Measurements from ENCODE around the gene SHQ1.

Gene SHQ1

GRCh38 chr3:72803573-72803972, 44.7 kb downstream of the SHQ1 start:
- Histone ChIP-seq H3F3A (ENCODE audit: insufficient read depth, low read length) (no peaks in the 10 kb centered on the region), H3K27me3 (ENCODE audit: insufficient read depth, low read length) (no peaks in the 10 kb centered on the region), H2AFZ (ENCODE audit: low read length) (no peak overlapping the region), H3K36me3 (ENCODE audit: insufficient read depth, low read length) (no peaks in the 10 kb centered on the region; the same call in 1 of the 2 replicates), H3K27ac (ENCODE audit: low read depth, low read length, poor library complexity, severe bottlenecking) (no peak overlapping the region), H3K4me3 (ENCODE audit: low read depth, low read length, poor library complexity, severe bottlenecking) (no peak overlapping the region), H3K9me2 (ENCODE audit: low read depth, low read length) (no peaks in the 10 kb centered on the region), H3K9ac (ENCODE audit: low read length) (no peak overlapping the region), H3K79me2 (ENCODE audit: insufficient read depth, low read length) (no peaks in the 10 kb centered on the region), H3K4me2 (ENCODE audit: low read length) (no peak overlapping the region), H4K20me1 (ENCODE audit: insufficient read depth, low read length) (no peaks in the 10 kb centered on the region), H3K9me3 (ENCODE audit: low read length) (no peaks in the 10 kb centered on the region), H3K4me1 (ENCODE audit: insufficient read depth, low read length, severe bottlenecking) (no peaks in the 10 kb centered on the region)
- TF ChIP-seq, protein P1, sequence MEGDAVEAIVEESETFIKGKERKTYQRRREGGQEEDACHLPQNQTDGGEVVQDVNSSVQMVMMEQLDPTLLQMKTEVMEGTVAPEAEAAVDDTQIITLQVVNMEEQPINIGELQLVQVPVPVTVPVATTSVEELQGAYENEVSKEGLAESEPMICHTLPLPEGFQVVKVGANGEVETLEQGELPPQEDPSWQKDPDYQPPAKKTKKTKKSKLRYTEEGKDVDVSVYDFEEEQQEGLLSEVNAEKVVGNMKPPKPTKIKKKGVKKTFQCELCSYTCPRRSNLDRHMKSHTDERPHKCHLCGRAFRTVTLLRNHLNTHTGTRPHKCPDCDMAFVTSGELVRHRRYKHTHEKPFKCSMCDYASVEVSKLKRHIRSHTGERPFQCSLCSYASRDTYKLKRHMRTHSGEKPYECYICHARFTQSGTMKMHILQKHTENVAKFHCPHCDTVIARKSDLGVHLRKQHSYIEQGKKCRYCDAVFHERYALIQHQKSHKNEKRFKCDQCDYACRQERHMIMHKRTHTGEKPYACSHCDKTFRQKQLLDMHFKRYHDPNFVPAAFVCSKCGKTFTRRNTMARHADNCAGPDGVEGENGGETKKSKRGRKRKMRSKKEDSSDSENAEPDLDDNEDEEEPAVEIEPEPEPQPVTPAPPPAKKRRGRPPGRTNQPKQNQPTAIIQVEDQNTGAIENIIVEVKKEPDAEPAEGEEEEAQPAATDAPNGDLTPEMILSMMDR (IDR thresholded peaks at IDR 0.05; ENCODE audit: low read length): no peak
- TF ChIP-seq EZH2 (IDR thresholded peaks at IDR 0.05; ENCODE audit: borderline replicate concordance, low read length): no peak

DNA sequence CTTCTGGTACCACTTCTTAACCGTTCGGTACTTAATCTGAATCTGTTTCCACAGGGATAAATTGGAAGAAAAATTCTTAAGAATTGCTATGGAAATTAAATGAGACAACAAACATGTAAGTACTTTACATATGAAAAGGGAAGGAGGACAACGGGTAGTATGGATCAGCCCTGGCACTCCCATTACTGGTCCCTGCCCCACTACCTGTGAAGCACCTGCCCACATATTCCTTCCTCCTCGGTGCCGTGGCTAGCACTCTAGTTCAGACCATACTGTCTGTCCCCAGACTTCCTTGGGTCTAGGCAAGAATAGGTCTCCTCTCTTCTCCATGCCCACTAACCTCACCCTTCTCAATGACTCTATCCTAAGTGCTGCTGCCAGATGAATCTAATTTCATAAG, 46.2 kb downstream of the SHQ1 start:
- no peak overlapping the region for H3K27ac ChIP-seq (ENCODE audit: low read depth, low read length, poor library complexity, severe bottlenecking)
- H3K9me2 ChIP-seq (ENCODE audit: low read depth, low read length): no peaks in the 10 kb centered on the region
- no peaks in the 10 kb centered on the region for H3K27me3 ChIP-seq (ENCODE audit: insufficient read depth, low read length)
- no peaks in the 10 kb centered on the region for H3K79me2 ChIP-seq (ENCODE audit: insufficient read depth, low read length)
- no peaks in the 10 kb centered on the region for H3K9me3 ChIP-seq (ENCODE audit: low read length)
- H3K36me3 ChIP-seq (ENCODE audit: insufficient read depth, low read length): no peaks in the 10 kb centered on the region; the same call in 1 of the 2 replicates
- H3F3A ChIP-seq (ENCODE audit: insufficient read depth, low read length): no peaks in the 10 kb centered on the region
- no peaks in the 10 kb centered on the region for H4K20me1 ChIP-seq (ENCODE audit: insufficient read depth, low read length)
- H3K9ac ChIP-seq (ENCODE audit: low read length): no peak overlapping the region
- H3K4me1 ChIP-seq (ENCODE audit: insufficient read depth, low read length, severe bottlenecking): no peaks in the 10 kb centered on the region
- H2AFZ ChIP-seq (ENCODE audit: low read length): no peak overlapping the region
- H3K4me2 ChIP-seq (ENCODE audit: low read length): no peak overlapping the region
- no peak for TF ChIP-seq EZH2 (IDR thresholded peaks at IDR 0.05; ENCODE audit: borderline replicate concordance, low read length)
- TF ChIP-seq, protein P1 (IDR thresholded peaks at IDR 0.05; ENCODE audit: low read length): no peak
- H3K4me3 ChIP-seq (ENCODE audit: low read depth, low read length, poor library complexity, severe bottlenecking): no peak overlapping the region

DNA sequence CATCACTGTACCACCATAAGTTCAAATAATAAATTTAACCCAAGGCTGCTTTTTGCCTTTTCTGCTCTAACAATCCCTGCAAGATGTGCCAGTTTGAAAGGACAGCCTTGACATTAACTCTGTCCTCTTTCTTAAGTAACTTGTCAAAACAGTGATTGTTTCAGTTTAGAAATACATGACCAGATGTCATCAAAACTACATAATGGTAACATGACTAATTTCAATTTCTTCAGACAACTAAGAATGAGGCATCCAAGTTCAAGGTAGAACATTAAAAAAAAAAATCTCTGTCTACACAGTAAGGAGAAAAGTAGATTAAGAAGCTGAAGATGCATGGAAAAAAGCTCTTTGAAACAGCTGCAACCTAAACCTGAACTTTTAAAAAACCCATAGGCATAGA, 47.4 kb downstream of the SHQ1 start:
- no peak for TF ChIP-seq EZH2 (IDR thresholded peaks at IDR 0.05; ENCODE audit: borderline replicate concordance, low read length)
- TF ChIP-seq, protein P1 (IDR thresholded peaks at IDR 0.05; ENCODE audit: low read length): no peak
- H3K27ac ChIP-seq (ENCODE audit: low read depth, low read length, poor library complexity, severe bottlenecking): no peak overlapping the region
- H3K9me3 ChIP-seq (ENCODE audit: low read length): no peaks in the 10 kb centered on the region

More for the DNA sequence above, 47.4 kb downstream of the SHQ1 start:
- Histone ChIP-seq H3K4me2 (ENCODE audit: low read length) (no peak overlapping the region), H3K79me2 (ENCODE audit: insufficient read depth, low read length) (no peaks in the 10 kb centered on the region), H3K9ac (ENCODE audit: low read length) (no peak overlapping the region), H2AFZ (ENCODE audit: low read length) (no peak overlapping the region), H3K36me3 (ENCODE audit: insufficient read depth, low read length) (no peaks in the 10 kb centered on the region; the same call in none of the 2 replicates), H3K4me1 (ENCODE audit: insufficient read depth, low read length, severe bottlenecking) (no peaks in the 10 kb centered on the region), H3K4me3 (ENCODE audit: low read depth, low read length, poor library complexity, severe bottlenecking) (no peak overlapping the region), H3F3A (ENCODE audit: insufficient read depth, low read length) (no peaks in the 10 kb centered on the region), H3K27me3 (ENCODE audit: insufficient read depth, low read length) (no peaks in the 10 kb centered on the region), H4K20me1 (ENCODE audit: insufficient read depth, low read length) (no peaks in the 10 kb centered on the region), H3K9me2 (ENCODE audit: low read depth, low read length) (no peaks in the 10 kb centered on the region)
